ENCODE data around the gene SAE1. TPM values are rescaled to one million over a fixed set of nuclear protein-coding genes. Genes with fewer than 3 reads are reported as not detected.
"Not testable (repeated sequence)": the region's sequence is repeated elsewhere in the genome, so short reads cannot be mapped to it uniquely, and the experiment has no call there.

Gene SAE1
- 52.5 TPM for total RNA-seq (ENCODE audit: insufficient read depth, low replicate concordance)

- DNase-seq (ENCODE audit: low spot score): peak; percentile 98
Observed at GRCh38 chr19:47130589-47131227, at the start of gene SAE1. Gene SAE1 (plus strand): TSS chr19:47130835. CDS start chr19:47130931, 96 bp downstream.

GRCh38 chr19:47081095-47081494 lies 49.5 kb upstream of the SAE1 start:
- no peak for DNase-seq (ENCODE audit: low spot score)

- no peak for DNase-seq (ENCODE audit: low spot score)
Observed at GRCh38 chr19:47082493-47082892, 48.1 kb upstream of the SAE1 start.

- DNase-seq (ENCODE audit: low spot score): no peak
Observed at GRCh38 chr19:47084879-47085439, 45.7 kb upstream of the SAE1 start.

- no peak for DNase-seq (ENCODE audit: low spot score)
Observed at GRCh38 chr19:47086280-47086679, 44.4 kb upstream of the SAE1 start.

- DNase-seq (ENCODE audit: low spot score): no peak
Observed at GRCh38 chr19:47089767-47090350, 40.8 kb upstream of the SAE1 start.

- no peak for DNase-seq (ENCODE audit: low spot score)
Observed at GRCh38 chr19:47093254-47093653, 37.4 kb upstream of the SAE1 start.

GRCh38 chr19:47093841-47094240 lies 36.8 kb upstream of the SAE1 start:
- no peak for DNase-seq (ENCODE audit: low spot score)

GRCh38 chr19:47094557-47095475 lies 35.8 kb upstream of the SAE1 start:
- DNase-seq (ENCODE audit: low spot score): peak; percentile 23

- no peak for DNase-seq (ENCODE audit: low spot score)
Observed at GRCh38 chr19:47095476-47096099, 35.0 kb upstream of the SAE1 start.

- DNase-seq (ENCODE audit: low spot score): no peak
Observed at GRCh38 chr19:47096100-47096704, 34.4 kb upstream of the SAE1 start.

- DNase-seq (ENCODE audit: low spot score): no peak
Observed at GRCh38 chr19:47096721-47097120, 33.9 kb upstream of the SAE1 start.

GRCh38 chr19:47097396-47098201 lies 33.0 kb upstream of the SAE1 start:
- no peak for DNase-seq (ENCODE audit: low spot score)

GRCh38 chr19:47098608-47099007 lies 32.0 kb upstream of the SAE1 start:
- DNase-seq (ENCODE audit: low spot score): no peak

GRCh38 chr19:47099576-47100050 lies 31.0 kb upstream of the SAE1 start:
- DNase-seq (ENCODE audit: low spot score): no peak

GRCh38 chr19:47100290-47100689 lies 30.3 kb upstream of the SAE1 start:
- no peak for DNase-seq (ENCODE audit: low spot score)

GRCh38 chr19:47101116-47101515 lies 29.5 kb upstream of the SAE1 start:
- DNase-seq (ENCODE audit: low spot score): not testable (repeated sequence)

GRCh38 chr19:47102346-47103060 lies 28.1 kb upstream of the SAE1 start:
- DNase-seq (ENCODE audit: low spot score): no peak

- no peak for DNase-seq (ENCODE audit: low spot score)
Observed at GRCh38 chr19:47104680-47105079, 26.0 kb upstream of the SAE1 start.

- DNase-seq (ENCODE audit: low spot score): no peak
Observed at GRCh38 chr19:47105874-47106273, 24.8 kb upstream of the SAE1 start.

Data from umbilical cord (tissue), 2 donors.